ENCODE results near the gene OR4D1. TPM values are rescaled to one million over a fixed set of nuclear protein-coding genes. Genes with fewer than 3 reads are reported as not detected.

OR4D1 gene
- total and polyA plus RNA-seq, 2 of the 8 experiments (the other 6 are each of a cell fraction or from before 2014, with no cell fraction given): 0.32 to 0.39 TPM

DNA sequence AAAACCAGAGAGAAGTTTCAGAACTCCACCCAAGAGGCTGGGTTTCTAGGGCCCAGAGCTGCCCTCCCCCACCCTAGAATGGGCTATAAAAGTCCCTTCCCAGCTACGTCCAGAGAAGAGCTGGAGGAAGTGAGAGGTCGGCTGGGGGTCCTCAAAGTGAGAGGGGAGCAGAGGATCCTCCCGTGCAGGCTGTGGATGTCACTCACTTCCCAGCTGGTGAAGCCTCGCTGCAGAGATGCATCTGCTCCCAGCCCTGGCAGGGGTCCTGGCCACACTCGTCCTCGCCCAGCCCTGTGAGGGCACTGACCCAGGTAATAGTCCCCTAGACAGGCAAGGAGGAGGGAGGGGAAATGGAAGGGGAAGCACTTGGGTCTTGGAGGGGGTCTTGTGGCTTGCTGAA is 44.4 kb downstream of the OR4D1 start, which contains the start of gene EPX (continued):
- TF ChIP-seq EZH2 (IDR thresholded peaks at IDR 0.05; ENCODE audit: low read depth, low read length, severe bottlenecking) (no peak), MAX (IDR thresholded peaks at IDR 0.05) (no peak)

All from H1 (cell line).